ENCODE measurements around the gene PIK3AP1. TPM values are rescaled to one million over a fixed set of nuclear protein-coding genes. Genes with fewer than 3 reads are reported as not detected.

PIK3AP1 gene
- total and polyA plus RNA-seq, 2 of the 8 experiments (the other 6 are each of a cell fraction or from before 2014, with no cell fraction given): 1.9 to 4.5 TPM

DNA sequence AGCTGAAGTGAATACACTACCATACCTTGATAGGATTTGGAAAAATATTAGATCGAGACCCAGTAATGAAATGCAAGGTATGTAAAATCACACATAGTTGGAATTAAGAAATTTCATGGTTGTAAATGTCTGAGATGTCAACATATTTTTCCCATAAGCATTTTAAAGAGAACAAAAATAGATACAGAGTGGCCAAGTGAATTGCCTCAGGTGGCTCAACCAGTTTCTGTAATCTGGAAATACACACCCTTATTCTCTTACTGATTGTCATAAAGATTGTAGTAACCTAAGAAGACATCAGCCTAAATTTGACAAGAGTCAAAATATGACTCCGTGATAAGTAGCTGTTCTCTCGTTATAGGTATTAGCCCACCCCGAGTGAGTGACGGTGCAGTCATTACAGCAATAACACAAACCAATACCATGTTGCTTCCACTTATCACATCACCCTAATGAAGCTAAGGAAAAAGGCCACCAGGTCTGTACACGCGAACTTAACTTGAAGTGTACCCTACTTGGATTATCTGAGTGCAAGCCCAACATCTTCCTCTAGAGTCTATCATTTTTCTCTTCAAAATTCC, 23.4 kb downstream of the PIK3AP1 start:
- FAIRE-seq (no peak), DNase-seq (ENCODE audit: low read depth in 1 of 2, low spot score in 2 of 2) (no peak)
- Histone ChIP-seq H2BK5ac (ENCODE audit: low read depth, low read length) (no peak overlapping the region), H3K27me3 (replicated peaks in 1 of 4; ENCODE audit: control insufficient read depth in 3 of 4, extremely low read depth in 1 of 4, insufficient read depth in 3 of 4, low read length in 3 of 4) (no peaks in the 10 kb centered on the region), H3K36me3 (ENCODE audit: control insufficient read depth in 2 of 4, insufficient read depth in 4 of 4, low read length in 3 of 4) (no peaks in the 10 kb centered on the region), H3K9ac (replicated peaks in 1 of 4; ENCODE audit: extremely low read depth in 1 of 4, low read depth in 3 of 4, low read length in 3 of 4) (no peak overlapping the region), H2AK5ac (ENCODE audit: low read depth, low read length) (no peak overlapping the region), H3K27ac (ENCODE audit: low read depth, low read length) (no peak overlapping the region), H3K23ac (ENCODE audit: insufficient read length) (no peak overlapping the region), H3K4ac (replicated peaks; ENCODE audit: insufficient read length, low read depth, low read length) (no peak overlapping the region), H4K8ac (ENCODE audit: extremely low read depth, insufficient read depth, low read length) (no peak overlapping the region), H3K4me2 (ENCODE audit: insufficient read depth in 1 of 2, low read depth in 2 of 2, low read length in 2 of 2) (no peak overlapping the region), H3K79me1 (ENCODE audit: low read depth, low read length) (no peaks in the 10 kb centered on the region), H4K20me1 (replicated peaks in 1 of 2; ENCODE audit: control insufficient read depth in 1 of 2, insufficient read depth in 2 of 2, low read length in 2 of 2) (no peaks in the 10 kb centered on the region), H3K79me2 (ENCODE audit: control insufficient read depth in 1 of 2, insufficient read depth in 2 of 2, low read length in 2 of 2) (no peaks in the 10 kb centered on the region), H3K23me2 (ENCODE audit: low read depth, low read length) (no peaks in the 10 kb centered on the region; the same call in 1 of the 2 replicates), H3K4me1 (replicated peaks in 1 of 4; ENCODE audit: control insufficient read depth in 3 of 4, insufficient read depth in 4 of 4, low read length in 3 of 4) (peaks cover 0 to 4% (median 1%) of the 10 kb centered on the region in 4 experiments; a peak in 2 of 7 replicates), H3K9me3 (ENCODE audit: insufficient read depth in 2 of 2, low read depth in 1 of 2, low read length in 1 of 2) (no peaks in the 10 kb centered on the region), H2BK20ac (ENCODE audit: low read length) (no peak overlapping the region), H2BK120ac (replicated peaks; ENCODE audit: low read depth, low read length) (no peak overlapping the region), H3K4me3 (ENCODE audit: extremely low read depth in 1 of 4, insufficient read depth in 2 of 4, low read depth in 3 of 4, low read length in 4 of 4) (no peak overlapping the region), H2BK15ac (ENCODE audit: low read length) (no peak overlapping the region), H2BK12ac (ENCODE audit: low read depth, low read length) (no peak overlapping the region), H2AFZ (ENCODE audit: low read length) (no peak overlapping the region), H3K18ac (ENCODE audit: extremely low read depth, low read length) (no peak overlapping the region), H4K91ac (replicated peaks; ENCODE audit: insufficient read length, low read length) (no peak overlapping the region), H4K5ac (ENCODE audit: insufficient read length, low read depth, low read length) (no peak overlapping the region), H3K14ac (ENCODE audit: insufficient read length) (no peak overlapping the region), H3K56ac (replicated peaks; ENCODE audit: insufficient read length, low read depth, low read length) (no peak overlapping the region)
- no peak for TF ChIP-seq CBX5 (IDR thresholded peaks at IDR 0.05; ENCODE audit: low read depth, low read length)
- TF ChIP-seq MAX (IDR thresholded peaks at IDR 0.05): no peak
- no peak for TF ChIP-seq RAD21 (IDR thresholded peaks at IDR 0.05 in 1 of 2, conservative IDR thresholded peaks at IDR 0.05 in 1 of 2; ENCODE audit: low read depth in 2 of 2, low read length in 2 of 2)
- TF ChIP-seq SP1 (IDR thresholded peaks at IDR 0.05; ENCODE audit: low read depth, low read length): no peak
- no peak for TF ChIP-seq POU5F1 (IDR thresholded peaks at IDR 0.05; ENCODE audit: low read depth, low read length)
- TF ChIP-seq CHD2 (IDR thresholded peaks at IDR 0.05; ENCODE audit: low read length): no peak
- no peak for TF ChIP-seq USF2 (IDR thresholded peaks at IDR 0.05; ENCODE audit: low read length)
- ChIA-PET POLR2A (ENCODE audit: partially characterized antibody) (no interaction called here), CTCF (ENCODE audit: partially characterized antibody) (interaction anchor here (1.2 kb wide), 1 partner anchor 16 kb away, joined by 3 read pairs; no protein-coding TSS in a partner anchor)
- WGBS, 2 experiments (ENCODE audit: extremely low coverage in 1 of 2, insufficient coverage in 1 of 2, insufficient read length in 1 of 2, insufficient replicate concordance in 2 of 2, low coverage in 1 of 2, low lambda C conversion rate in 2 of 2, missing lambda C conversion rate in 1 of 2): 91% methylated on average over 7 of the region's 7 CpGs; no CpG with 5 or more reads in 1 of the 2 experiments

Measured in H1 (cell line).